Superior temporal gyrus (tissue), 1 donor: ENCODE data around the gene WDR26.

Source experiments
- DNase-seq: peaks from one replicate; pipeline ENCODE4 v3.0.0-alpha.2; 2016; ENCODE audit errors: extremely low spot score

The WDR26 gene

GRCh38 chr1:224393294-224393693, 41.3 kb downstream of the WDR26 start:
- no peak for DNase-seq

GRCh38 chr1:224392411-224393249, 42.0 kb downstream of the WDR26 start:
- DNase-seq, result no peak

GRCh38 chr1:224390517-224390916, 44.1 kb downstream of the WDR26 start:
- no peak for DNase-seq

GRCh38 chr1:224387943-224388342, 46.7 kb downstream of the WDR26 start:
- DNase-seq, result no peak

- no peak for DNase-seq
Measured at GRCh38 chr1:224387302-224387912, 47.2 kb downstream of the WDR26 start.

GRCh38 chr1:224383218-224383617, 51.4 kb downstream of the WDR26 start:
- DNase-seq, result no peak

- DNase-seq, result no peak
Measured at GRCh38 chr1:224381880-224382548, 52.6 kb downstream of the WDR26 start.

- DNase-seq, result no peak
Measured at GRCh38 chr1:224380003-224380402, 54.6 kb downstream of the WDR26 start.

- no peak for DNase-seq
Measured at GRCh38 chr1:224378855-224379631, 55.6 kb downstream of the WDR26 start.

- DNase-seq, result no peak
Measured at GRCh38 chr1:224377676-224378006, 57.0 kb downstream of the WDR26 start.

- no peak for DNase-seq
Measured at GRCh38 chr1:224375059-224375458, 59.5 kb downstream of the WDR26 start.

- DNase-seq, result no peak
Measured at GRCh38 chr1:224373008-224373590, 61.5 kb downstream of the WDR26 start.

- DNase-seq, result no peak
Measured at GRCh38 chr1:224368409-224368808, 66.2 kb downstream of the WDR26 start.

- DNase-seq, result no peak
Measured at GRCh38 chr1:224359207-224359606, 75.4 kb downstream of the WDR26 start.

GRCh38 chr1:224358237-224358636, 76.4 kb downstream of the WDR26 start:
- DNase-seq, result no peak

GRCh38 chr1:224357626-224358124, 76.9 kb downstream of the WDR26 start:
- peak; percentile 30 for DNase-seq

GRCh38 chr1:224356685-224357625, 77.6 kb downstream of the WDR26 start, which contains the start of gene CNIH4:
TSS of gene CNIH4 (plus strand) at chr1:224356879. CDS start at chr1:224356925, 46 bp downstream.
- DNase-seq, result peak; percentile 99

- DNase-seq, result no peak
Measured at GRCh38 chr1:224353975-224354925, 80.3 kb downstream of the WDR26 start.
